ENCODE data around the gene ABCC11. TPM values are rescaled to one million over a fixed set of nuclear protein-coding genes. Genes with fewer than 3 reads are reported as not detected.
A peak's percentile ranks its signal among the peaks of the same experiment; 100 is the strongest.

ABCC11 gene
- total and polyA plus RNA-seq, 5 experiments from 2014 or later = 0.05 to 0.26 TPM; not detected in 3

GRCh38 chr16:48217708-48218107 is 29.6 kb downstream of the ABCC11 start:
- ATAC-seq (no peak), DNase-seq (no peak)
- Mint-ChIP-seq H3K4me1 (no peaks in the 10 kb centered on the region), H3K36me3 (peaks cover 0 to 3% (median 0%) of the 10 kb centered on the region in 3 donors), H3K27ac (no peak overlapping the region), H3K9me3 (no peaks in the 10 kb centered on the region), H3K27me3 (no peaks in the 10 kb centered on the region), H3K4me3 (no peak overlapping the region)
- POLR2A ChIA-PET = no interaction called here

- Mint-ChIP-seq H3K4me1 (no peaks in the 10 kb centered on the region), H3K27ac (peak overlapping the region in 2 of 10 donors; percentile 19 to 66), H3K9me3 (no peaks in the 10 kb centered on the region), H3K27me3 (no peaks in the 10 kb centered on the region), H3K4me3 (no peak overlapping the region), H3K36me3 (peaks cover 0 to 3% (median 0%) of the 10 kb centered on the region in 3 donors)
- POLR2A ChIA-PET = no interaction called here
- ATAC-seq (no peak), DNase-seq (no peak)
Observed at GRCh38 chr16:48215738-48216137, 31.6 kb downstream of the ABCC11 start.

GRCh38 chr16:48212033-48212432 is 35.3 kb downstream of the ABCC11 start:
- Mint-ChIP-seq H3K36me3 (no peaks in the 10 kb centered on the region), H3K4me3 (no peak overlapping the region), H3K4me1 (no peaks in the 10 kb centered on the region), H3K9me3 (no peaks in the 10 kb centered on the region), H3K27me3 (peaks cover 0 to 16% (median 5%) of the 10 kb centered on the region in 5 donors), H3K27ac (no peak overlapping the region)
- ATAC-seq (no peak), DNase-seq (no peak)
- POLR2A ChIA-PET = no interaction called here

GRCh38 chr16:48210747-48211146 is 36.6 kb downstream of the ABCC11 start:
- Mint-ChIP-seq H3K27ac (no peak overlapping the region), H3K9me3 (no peaks in the 10 kb centered on the region), H3K27me3 (peaks cover 5 to 23% (median 12%) of the 10 kb centered on the region in 5 donors), H3K4me3 (no peak overlapping the region), H3K36me3 (no peaks in the 10 kb centered on the region), H3K4me1 (no peaks in the 10 kb centered on the region)
- DNase-seq (no peak), ATAC-seq (no peak)
- POLR2A ChIA-PET = no interaction called here

- H3K4me1 Mint-ChIP-seq = no peaks in the 10 kb centered on the region
- ATAC-seq (no peak), DNase-seq (no peak)
- H3K9me3 Mint-ChIP-seq = no peaks in the 10 kb centered on the region
- POLR2A ChIA-PET = no interaction called here
- H3K27ac Mint-ChIP-seq = peak overlapping the region in 1 of 10 donors; percentile 50
- H3K27me3 Mint-ChIP-seq = peaks cover 8 to 34% (median 15%) of the 10 kb centered on the region in 5 donors
- no peaks in the 10 kb centered on the region for H3K36me3 Mint-ChIP-seq
- H3K4me3 Mint-ChIP-seq = no peak overlapping the region
Observed at GRCh38 chr16:48206594-48207242, 40.6 kb downstream of the ABCC11 start.

GRCh38 chr16:48204825-48205151 is 42.6 kb downstream of the ABCC11 start:
- Mint-ChIP-seq H3K36me3 (no peaks in the 10 kb centered on the region), H3K9me3 (no peaks in the 10 kb centered on the region), H3K27ac (no peak overlapping the region), H3K27me3 (peaks cover 8 to 34% (median 15%) of the 10 kb centered on the region in 5 donors), H3K4me3 (no peak overlapping the region), H3K4me1 (no peaks in the 10 kb centered on the region)
- POLR2A ChIA-PET = no interaction called here
- ATAC-seq (no peak), DNase-seq (no peak)

- no peak overlapping the region for H3K4me3 Mint-ChIP-seq
- ATAC-seq = no peak
- peaks cover 10 to 34% (median 15%) of the 10 kb centered on the region in 5 donors for H3K27me3 Mint-ChIP-seq
- POLR2A ChIA-PET = no interaction called here
- H3K27ac Mint-ChIP-seq = no peak overlapping the region
- H3K4me1 Mint-ChIP-seq = no peaks in the 10 kb centered on the region
- no peaks in the 10 kb centered on the region for H3K36me3 Mint-ChIP-seq
- no peak for DNase-seq
- no peaks in the 10 kb centered on the region for H3K9me3 Mint-ChIP-seq
Observed at GRCh38 chr16:48203974-48204824, 43.1 kb downstream of the ABCC11 start.

- H3K4me3 Mint-ChIP-seq = no peak overlapping the region
- peaks cover 7 to 16% (median 10%) of the 10 kb centered on the region in 5 donors for H3K27me3 Mint-ChIP-seq
- no peaks in the 10 kb centered on the region for H3K36me3 Mint-ChIP-seq
- no peaks in the 10 kb centered on the region for H3K4me1 Mint-ChIP-seq
- peaks cover 0 to 4% (median 0%) of the 10 kb centered on the region in 9 donors for H3K9me3 Mint-ChIP-seq
- DNase-seq (no peak), ATAC-seq (no peak)
- POLR2A ChIA-PET = no interaction called here
- no peak overlapping the region for H3K27ac Mint-ChIP-seq
Observed at GRCh38 chr16:48201515-48202201, 45.7 kb downstream of the ABCC11 start.

- DNase-seq = no peak
- Mint-ChIP-seq H3K4me3 (no peak overlapping the region), H3K4me1 (no peaks in the 10 kb centered on the region), H3K27me3 (peaks cover 0 to 11% (median 3%) of the 10 kb centered on the region in 5 donors), H3K27ac (no peak overlapping the region), H3K36me3 (no peaks in the 10 kb centered on the region), H3K9me3 (peaks cover 0 to 4% (median 0%) of the 10 kb centered on the region in 9 donors)
- POLR2A ChIA-PET = no interaction called here
- no peak for ATAC-seq
Observed at GRCh38 chr16:48197294-48197693, 50.0 kb downstream of the ABCC11 start.

GRCh38 chr16:48194828-48195556 is 52.3 kb downstream of the ABCC11 start:
- H3K36me3 Mint-ChIP-seq = no peaks in the 10 kb centered on the region
- H3K27me3 Mint-ChIP-seq = peaks cover 0 to 11% (median 3%) of the 10 kb centered on the region in 5 donors
- ATAC-seq = no peak
- H3K4me3 Mint-ChIP-seq = no peak overlapping the region
- POLR2A ChIA-PET = no interaction called here
- H3K27ac Mint-ChIP-seq = no peak overlapping the region
- H3K9me3 Mint-ChIP-seq = peaks cover 0 to 4% (median 0%) of the 10 kb centered on the region in 9 donors
- no peak for DNase-seq
- no peaks in the 10 kb centered on the region for H3K4me1 Mint-ChIP-seq

GRCh38 chr16:48193846-48194245 is 53.5 kb downstream of the ABCC11 start:
- Mint-ChIP-seq H3K9me3 (peaks cover 0 to 4% (median 0%) of the 10 kb centered on the region in 9 donors), H3K4me3 (no peak overlapping the region), H3K27me3 (peaks cover 0 to 7% (median 5%) of the 10 kb centered on the region in 5 donors), H3K4me1 (no peaks in the 10 kb centered on the region), H3K36me3 (no peaks in the 10 kb centered on the region), H3K27ac (no peak overlapping the region)
- no peak for DNase-seq
- ATAC-seq = no peak
- POLR2A ChIA-PET = no interaction called here

- POLR2A ChIA-PET = no interaction called here
- Mint-ChIP-seq H3K36me3 (no peaks in the 10 kb centered on the region), H3K4me3 (no peak overlapping the region), H3K27ac (no peak overlapping the region), H3K9me3 (no peaks in the 10 kb centered on the region), H3K27me3 (peaks cover 0 to 2% (median 0%) of the 10 kb centered on the region in 5 donors), H3K4me1 (peaks cover 0 to 5% (median 2%) of the 10 kb centered on the region in 4 donors)
- DNase-seq (no peak), ATAC-seq (no peak)
Observed at GRCh38 chr16:48188449-48189102, 58.8 kb downstream of the ABCC11 start.
